ENCODE data around the gene CCNK.

Gene CCNK

DNA sequence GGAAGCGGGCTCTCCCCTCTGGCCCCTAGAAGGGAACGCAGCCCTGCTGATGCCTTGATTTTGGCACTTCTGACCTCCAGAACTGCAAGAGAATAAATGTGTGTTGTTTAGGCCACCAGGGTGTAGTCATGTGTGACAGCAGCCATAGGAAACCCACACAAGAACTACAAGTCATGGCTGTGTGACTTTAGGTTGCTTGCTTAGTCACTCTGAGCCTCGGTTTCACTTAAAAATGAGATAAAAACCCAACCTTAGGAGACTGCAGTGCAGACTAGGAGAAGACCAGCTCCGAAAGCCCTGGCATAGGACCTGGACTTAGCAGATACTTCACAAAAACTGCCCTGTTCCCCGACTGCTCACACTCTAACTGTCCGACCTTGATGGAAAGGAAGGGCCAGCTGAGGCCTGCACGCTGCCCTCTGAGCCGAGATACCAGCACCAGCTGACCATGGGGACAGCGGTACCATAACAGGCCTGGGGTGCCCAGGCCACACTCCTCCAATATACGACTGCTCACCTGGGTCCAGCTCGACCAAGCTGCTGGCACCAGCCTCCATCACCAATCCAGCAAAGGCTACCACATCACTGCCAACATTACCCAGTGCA lies 69.3 kb downstream of the CCNK start:
- H3K4me1 ChIP-seq (ENCODE audit: control insufficient read depth in 2 of 2, insufficient read depth in 1 of 2, low read depth in 1 of 2, low read length in 2 of 2), result peaks cover 24 to 30% of the 10 kb centered on the region in 2 donors
- no CpG with 5 or more reads among the region's 11 CpGs for WGBS, 2 donors (ENCODE audit: extremely low coverage in 2 of 2, insufficient read length in 2 of 2, insufficient replicate concordance in 1 of 2)

DNA sequence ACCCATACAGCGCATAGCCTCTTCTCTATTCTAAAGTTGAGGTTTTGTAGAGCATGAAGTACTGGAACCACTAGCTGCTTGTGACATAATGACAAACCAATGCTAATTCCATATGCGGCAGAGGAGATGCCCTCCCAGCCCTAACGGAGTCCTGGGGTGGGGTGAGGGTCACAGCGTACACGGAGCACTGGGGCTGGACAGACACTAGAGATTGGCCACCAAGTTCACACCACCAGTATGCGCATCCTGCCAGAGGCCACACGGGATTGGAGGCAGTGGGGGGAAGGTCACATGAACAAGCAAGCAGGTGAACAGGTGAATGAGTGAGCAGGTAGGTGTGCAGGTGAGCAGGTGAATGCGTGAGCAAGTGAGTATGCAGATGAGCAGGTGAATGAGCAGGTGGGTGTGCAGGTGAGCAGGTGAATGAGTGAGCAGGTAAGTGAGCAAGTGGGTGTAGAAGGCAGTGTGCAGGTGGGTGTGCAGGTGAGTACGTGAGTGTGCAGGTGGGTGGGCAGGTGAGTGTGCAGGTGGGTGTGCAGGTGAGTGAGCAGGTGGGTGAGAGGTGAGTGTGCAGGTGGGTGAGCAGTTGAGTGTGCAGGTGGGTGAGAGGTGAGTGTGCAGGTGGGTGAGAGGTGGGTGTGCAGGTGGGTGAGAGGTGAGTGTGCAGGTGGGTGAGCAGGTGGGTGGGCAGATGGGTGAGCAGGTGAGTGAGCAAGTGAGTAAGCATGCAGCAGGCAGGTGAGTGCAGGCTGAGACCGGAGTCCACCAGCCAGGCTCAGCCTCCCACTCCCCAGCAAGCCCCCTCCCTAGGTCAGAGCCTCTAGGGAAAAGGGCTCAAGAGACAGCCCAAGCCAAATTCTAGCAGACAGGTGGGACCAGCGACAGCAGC lies 70.1 kb downstream of the CCNK start:
- Histone ChIP-seq H3K4ac (ENCODE audit: low read length) (no peak overlapping the region), H2BK5ac (ENCODE audit: low read length) (no peak overlapping the region), H3K23ac (ENCODE audit: low read depth, low read length, poor library complexity) (peak overlapping the region; percentile 52), H3K79me1 (ENCODE audit: low read depth, low read length) (peaks cover 13% of the 10 kb centered on the region), H4K91ac (ENCODE audit: low read depth, low read length, poor library complexity) (peak overlapping the region; percentile 9), H3K4me2 (ENCODE audit: insufficient read depth, low read length, poor library complexity, severe bottlenecking) (no peak overlapping the region), H2BK15ac (ENCODE audit: low read length) (no peak overlapping the region), H2BK12ac (ENCODE audit: low read length) (no peak overlapping the region), H3K4me1 (ENCODE audit: control insufficient read depth in 2 of 2, insufficient read depth in 1 of 2, low read depth in 1 of 2, low read length in 2 of 2) (peaks cover 16 to 22% of the 10 kb centered on the region in 2 donors), H3K36me3 (replicated peaks in 1 of 2; ENCODE audit: control insufficient read depth in 2 of 2, insufficient read depth in 2 of 2, low read length in 2 of 2) (peaks cover 0 to 2% of the 10 kb centered on the region in 2 donors), H3K14ac (ENCODE audit: low read length) (no peak overlapping the region), H3K27ac (replicated peaks; ENCODE audit: low read length) (no peak overlapping the region), H2BK120ac (ENCODE audit: low read depth, low read length) (no peak overlapping the region), H3K27me3 (ENCODE audit: control insufficient read depth in 3 of 3, insufficient read depth in 3 of 3, low read depth in 1 of 3, low read length in 3 of 3) (no peaks in the 10 kb centered on the region), H3K4me3 (ENCODE audit: low read length in 2 of 2) (peak overlapping the region in 1 of 2 donors; percentile 46), H2AFZ (ENCODE audit: low read length) (no peak overlapping the region), H4K8ac (ENCODE audit: low read depth, low read length) (no peak overlapping the region), H2AK5ac (ENCODE audit: low read depth, low read length) (no peak overlapping the region), H3K9me3 (replicated peaks in 1 of 2; ENCODE audit: control insufficient read depth in 2 of 2, insufficient read depth in 1 of 2, low read depth in 1 of 2, low read length in 2 of 2) (no peaks in the 10 kb centered on the region), H3K18ac (ENCODE audit: low read length) (peak overlapping the region; percentile 8), H3K9ac (ENCODE audit: low read depth, low read length, poor library complexity) (no peak overlapping the region)
- DNase-seq (ENCODE audit: low spot score), result no peak
- no CpG with 5 or more reads among the region's 11 CpGs for WGBS, 2 donors (ENCODE audit: extremely low coverage in 2 of 2, insufficient read length in 2 of 2, insufficient replicate concordance in 1 of 2)

More for the DNA sequence above, 69.3 kb downstream of the CCNK start:
- H3K4ac ChIP-seq (ENCODE audit: low read length), result no peak overlapping the region
- H3K9me3 ChIP-seq (replicated peaks in 1 of 2; ENCODE audit: control insufficient read depth in 2 of 2, insufficient read depth in 1 of 2, low read depth in 1 of 2, low read length in 2 of 2), result no peaks in the 10 kb centered on the region
- no peak overlapping the region for H3K9ac ChIP-seq (ENCODE audit: low read depth, low read length, poor library complexity)
- no peak overlapping the region for H3K4me2 ChIP-seq (ENCODE audit: insufficient read depth, low read length, poor library complexity, severe bottlenecking)
- DNase-seq (ENCODE audit: low spot score), result no peak
- no peak overlapping the region for H2AFZ ChIP-seq (ENCODE audit: low read length)
- H2BK120ac ChIP-seq (ENCODE audit: low read depth, low read length), result no peak overlapping the region
- peak overlapping the region; percentile 20 for H3K18ac ChIP-seq (ENCODE audit: low read length)
- peaks cover 0 to 2% of the 10 kb centered on the region in 2 donors for H3K36me3 ChIP-seq (replicated peaks in 1 of 2; ENCODE audit: control insufficient read depth in 2 of 2, insufficient read depth in 2 of 2, low read length in 2 of 2)
- H4K8ac ChIP-seq (ENCODE audit: low read depth, low read length), result no peak overlapping the region
- peak overlapping the region; percentile 52 for H3K23ac ChIP-seq (ENCODE audit: low read depth, low read length, poor library complexity)
- H3K27me3 ChIP-seq (ENCODE audit: control insufficient read depth in 3 of 3, insufficient read depth in 3 of 3, low read depth in 1 of 3, low read length in 3 of 3), result no peaks in the 10 kb centered on the region
- no peak overlapping the region for H2BK5ac ChIP-seq (ENCODE audit: low read length)
- no peak overlapping the region for H3K14ac ChIP-seq (ENCODE audit: low read length)
- peak overlapping the region; percentile 2 for H4K91ac ChIP-seq (ENCODE audit: low read depth, low read length, poor library complexity)
- H3K79me1 ChIP-seq (ENCODE audit: low read depth, low read length), result peaks cover 13% of the 10 kb centered on the region
- no peak overlapping the region for H2BK12ac ChIP-seq (ENCODE audit: low read length)
- no peak overlapping the region for H2BK15ac ChIP-seq (ENCODE audit: low read length)
- no peak overlapping the region for H3K27ac ChIP-seq (replicated peaks; ENCODE audit: low read length)
- H2AK5ac ChIP-seq (ENCODE audit: low read depth, low read length), result no peak overlapping the region
- H3K4me3 ChIP-seq (ENCODE audit: low read length in 2 of 2), result no peak overlapping the region

DNA sequence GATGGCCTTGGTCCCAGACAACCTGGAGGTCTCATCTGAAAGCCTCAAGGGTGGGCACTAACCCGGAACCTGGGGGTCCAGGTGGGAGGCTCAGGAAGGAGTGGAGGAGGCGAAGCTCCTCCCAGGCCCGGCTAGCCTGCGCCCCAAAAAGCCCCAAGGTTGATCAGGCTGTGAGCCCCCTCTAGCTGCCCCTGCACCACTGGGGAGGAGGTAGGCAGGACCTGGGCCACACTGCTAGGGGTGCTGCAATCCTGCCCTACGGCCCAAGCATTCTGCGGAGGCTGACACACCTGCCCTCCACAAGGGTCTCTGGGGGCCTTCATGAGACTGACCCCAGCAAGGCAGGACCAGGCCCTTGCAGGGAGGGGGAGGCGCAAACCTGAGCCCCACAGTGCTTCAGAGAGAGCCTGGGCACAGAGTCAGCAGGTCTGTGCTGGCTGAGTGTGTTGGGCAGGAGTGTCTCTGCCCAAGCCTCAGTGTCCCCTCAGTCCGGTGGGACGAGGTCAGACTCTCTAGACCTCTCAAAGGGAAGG lies 70.9 kb downstream of the CCNK start:
- H3K23ac ChIP-seq (ENCODE audit: low read depth, low read length, poor library complexity), result no peak overlapping the region
- H2BK12ac ChIP-seq (ENCODE audit: low read length), result no peak overlapping the region
- WGBS, 2 donors (ENCODE audit: extremely low coverage in 2 of 2, insufficient read length in 2 of 2, insufficient replicate concordance in 1 of 2), result no CpG with 5 or more reads among the region's 9 CpGs
- H3K36me3 ChIP-seq (replicated peaks in 1 of 2; ENCODE audit: control insufficient read depth in 2 of 2, insufficient read depth in 2 of 2, low read length in 2 of 2), result peaks cover 0 to 2% of the 10 kb centered on the region in 2 donors
- peaks cover 13 to 19% of the 10 kb centered on the region in 2 donors for H3K4me1 ChIP-seq (ENCODE audit: control insufficient read depth in 2 of 2, insufficient read depth in 1 of 2, low read depth in 1 of 2, low read length in 2 of 2)
- H2BK5ac ChIP-seq (ENCODE audit: low read length), result peak overlapping the region; percentile 88
- H3K14ac ChIP-seq (ENCODE audit: low read length), result no peak overlapping the region
- H4K91ac ChIP-seq (ENCODE audit: low read depth, low read length, poor library complexity), result no peak overlapping the region
- H3K9me3 ChIP-seq (replicated peaks in 1 of 2; ENCODE audit: control insufficient read depth in 2 of 2, insufficient read depth in 1 of 2, low read depth in 1 of 2, low read length in 2 of 2), result no peaks in the 10 kb centered on the region
- no peak overlapping the region for H2AFZ ChIP-seq (ENCODE audit: low read length)
- H3K9ac ChIP-seq (ENCODE audit: low read depth, low read length, poor library complexity), result no peak overlapping the region
- H2BK120ac ChIP-seq (ENCODE audit: low read depth, low read length), result peak overlapping the region; percentile 27
- peak overlapping the region; percentile 94 for H4K8ac ChIP-seq (ENCODE audit: low read depth, low read length)
- H3K4me2 ChIP-seq (ENCODE audit: insufficient read depth, low read length, poor library complexity, severe bottlenecking), result no peak overlapping the region
- H3K27me3 ChIP-seq (ENCODE audit: control insufficient read depth in 3 of 3, insufficient read depth in 3 of 3, low read depth in 1 of 3, low read length in 3 of 3), result no peaks in the 10 kb centered on the region
- DNase-seq (ENCODE audit: low spot score), result no peak
- no peak overlapping the region for H3K4me3 ChIP-seq (ENCODE audit: low read length in 2 of 2)
- peak overlapping the region; percentile 44 for H3K18ac ChIP-seq (ENCODE audit: low read length)
- H2BK15ac ChIP-seq (ENCODE audit: low read length), result peak overlapping the region; percentile 22
- peak overlapping the region; percentile 30 for H2AK5ac ChIP-seq (ENCODE audit: low read depth, low read length)
- no peak overlapping the region for H3K4ac ChIP-seq (ENCODE audit: low read length)
- no peak overlapping the region for H3K27ac ChIP-seq (replicated peaks; ENCODE audit: low read length)
- H3K79me1 ChIP-seq (ENCODE audit: low read depth, low read length), result peaks cover 13% of the 10 kb centered on the region

Data from neuronal stem cell (in vitro differentiated cells).